Measurements from ENCODE around the gene DCTD.

DNA sequence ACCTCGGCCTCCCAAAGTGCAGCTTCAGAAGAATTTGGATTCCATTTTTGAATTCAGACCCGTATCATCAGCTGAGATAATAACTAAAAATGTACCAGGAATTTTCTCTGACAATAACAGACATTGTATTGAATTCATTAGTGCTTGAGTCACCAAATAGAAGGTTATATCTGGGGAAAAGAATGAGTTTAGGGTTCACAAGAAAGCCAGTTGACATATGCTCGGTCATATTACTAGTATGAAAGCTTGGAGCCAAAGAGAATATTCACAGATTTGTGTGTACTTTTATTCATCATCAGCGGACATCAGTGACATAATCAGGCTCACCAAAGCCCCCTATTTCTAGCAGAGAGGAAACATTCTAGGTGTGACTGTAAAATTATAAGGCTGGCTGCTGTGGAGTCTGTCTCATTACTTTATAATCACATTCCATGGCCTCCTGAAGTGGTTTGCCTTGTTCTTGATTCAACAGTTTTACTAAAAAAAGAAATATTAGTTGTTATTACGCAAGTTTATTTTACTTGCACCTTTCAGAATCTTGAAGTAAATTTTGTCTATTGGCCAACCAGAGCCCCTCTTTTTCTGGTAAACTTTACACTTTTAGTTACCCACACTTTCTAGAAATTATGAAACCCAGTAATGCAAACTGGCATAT lies 14.6 kb upstream of the DCTD start:
- TF ChIP-seq POLR2AphosphoS5 (IDR thresholded peaks at IDR 0.05; ENCODE audit: low read depth, low read length) = no peak
- TF ChIP-seq POLR2A (IDR thresholded peaks at IDR 0.05; ENCODE audit: low read depth, low read length) = no peak
